Left renal pelvis (tissue), 4 donors: ENCODE data around the gene PTTG1. TPM values are rescaled to one million over a fixed set of nuclear protein-coding genes. Genes with fewer than 3 reads are reported as not detected.

Source experiments
- DNase-seq, 4 donors: peaks; one replicate each; pipeline ENCODE4 v3.0.0-alpha.2; 2013; ENCODE audit warnings: low read depth in 4 of 4, low spot score in 3 of 4
- polyA plus RNA-seq, 4 donors: library from polyadenylated mRNA; unstranded; fragments of 120-200 nt; gene quantifications; one replicate each; pipeline ENCODE4 v1.2.1, GENCODE V29; 2013; ENCODE audit not compliant: insufficient read length in 4 of 4

The PTTG1 gene
- polyA plus RNA-seq, 4 donors: 58.6 to 78.9 (median 71.6) TPM

GRCh38 chr5:160450164-160450932, 28.7 kb downstream of the PTTG1 start:
- no peak for DNase-seq

- no peak for DNase-seq
Measured at GRCh38 chr5:160451281-160451680, 29.6 kb downstream of the PTTG1 start.

- DNase-seq: no peak
Measured at GRCh38 chr5:160452036-160452435, 30.4 kb downstream of the PTTG1 start.

DNA sequence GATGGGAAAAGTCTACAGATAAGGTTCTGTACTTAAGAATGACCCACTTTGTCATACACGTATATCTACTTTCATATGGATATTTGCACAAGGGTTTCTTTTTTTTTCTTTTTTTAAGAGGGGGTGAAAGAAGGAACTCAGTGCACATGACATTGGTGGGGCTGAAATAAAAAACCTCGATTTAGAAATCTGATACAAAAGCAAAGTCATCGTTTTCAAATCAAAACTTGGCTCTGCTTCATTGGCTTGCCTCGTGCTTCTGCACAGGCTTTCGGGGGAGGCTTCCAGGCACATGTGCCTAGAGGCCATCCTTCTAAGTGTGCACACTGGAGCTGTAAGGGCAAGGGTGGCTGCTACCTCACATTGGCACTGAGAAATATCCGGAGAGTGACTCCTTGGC, 31.1 kb downstream of the PTTG1 start:
- DNase-seq: no peak

GRCh38 chr5:160453751-160454150, 32.1 kb downstream of the PTTG1 start:
- no peak for DNase-seq

- DNase-seq: no peak
Measured at GRCh38 chr5:160455600-160455999, 33.9 kb downstream of the PTTG1 start.

- DNase-seq: no peak
Measured at GRCh38 chr5:160456480-160457177, 35.0 kb downstream of the PTTG1 start.

GRCh38 chr5:160457252-160457651, 35.6 kb downstream of the PTTG1 start:
- no peak for DNase-seq

GRCh38 chr5:160458806-160459800, 37.4 kb downstream of the PTTG1 start:
- DNase-seq: no peak

DNA sequence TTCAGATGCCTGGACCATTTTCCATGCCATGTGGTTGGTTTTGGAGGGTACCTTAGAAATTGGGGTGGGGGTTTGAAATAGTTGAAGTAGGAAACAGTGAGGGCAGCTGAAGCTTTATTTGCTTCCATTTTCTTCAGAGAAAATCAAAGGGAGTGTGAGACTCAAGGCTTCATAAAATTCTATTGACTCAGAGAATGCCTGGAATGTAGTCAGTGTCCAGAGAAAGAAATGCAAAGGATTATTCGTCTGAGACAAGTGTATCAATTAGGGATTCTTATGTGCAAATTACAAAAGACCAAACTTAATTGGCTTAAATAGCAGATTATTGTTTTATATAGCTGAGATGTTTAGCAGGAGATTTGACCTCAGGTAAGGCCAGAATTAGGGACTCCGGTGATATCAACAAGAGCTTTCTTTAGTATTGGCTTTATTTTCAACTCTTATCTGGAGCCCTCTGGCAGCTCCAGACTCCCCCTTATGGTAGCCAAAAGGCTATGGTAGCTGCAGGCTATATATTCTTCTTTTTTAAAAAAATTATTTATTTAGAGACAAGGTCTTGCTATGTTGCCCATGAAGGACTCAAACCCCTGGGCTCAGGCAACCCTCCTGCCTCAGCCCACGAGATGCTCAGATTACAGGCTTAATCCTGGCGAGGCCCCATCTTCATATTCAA, 38.9 kb downstream of the PTTG1 start:
- DNase-seq: no peak

DNA sequence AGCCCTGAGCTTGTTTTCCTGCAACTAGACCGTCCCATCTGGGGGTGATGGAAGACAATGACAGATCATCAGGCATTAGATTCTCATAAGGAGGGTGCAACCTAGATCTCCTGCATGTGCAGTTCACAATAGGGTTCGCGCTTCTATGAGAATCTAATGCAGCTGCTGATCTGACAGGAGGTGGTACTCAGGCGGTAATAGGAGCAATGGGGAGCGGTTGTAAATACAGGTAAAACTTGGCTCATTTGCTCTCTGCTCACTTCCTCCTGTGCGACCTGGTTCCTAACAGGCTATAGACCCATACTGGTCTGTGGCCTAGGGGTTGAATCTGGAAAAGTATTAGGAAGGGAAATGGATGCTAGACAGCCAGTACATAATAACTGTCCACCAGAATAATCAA, 39.7 kb downstream of the PTTG1 start:
- no peak for DNase-seq

- DNase-seq: no peak
Measured at GRCh38 chr5:160462167-160462566, 40.5 kb downstream of the PTTG1 start.

GRCh38 chr5:160463227-160463626, 41.6 kb downstream of the PTTG1 start:
- DNase-seq: no peak

GRCh38 chr5:160463740-160464465, 42.2 kb downstream of the PTTG1 start:
- DNase-seq: no peak

DNA sequence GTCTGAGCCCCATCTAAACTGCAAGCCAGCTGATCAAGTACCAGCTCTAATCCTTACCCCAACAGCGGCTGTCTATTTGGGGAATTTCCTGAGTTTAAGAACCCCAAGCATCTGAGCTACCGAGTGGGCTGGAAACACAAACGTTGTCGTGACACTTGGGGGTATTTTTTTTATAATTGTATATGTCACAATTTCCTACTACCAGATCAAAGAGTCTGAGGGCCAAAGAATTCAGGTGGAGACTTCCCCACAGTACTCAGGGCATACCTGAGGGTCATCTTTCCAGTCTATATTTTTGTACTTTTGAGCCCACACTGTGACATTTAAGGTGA, 42.8 kb downstream of the PTTG1 start:
- no peak for DNase-seq

- no peak for DNase-seq
Measured at GRCh38 chr5:160466116-160466515, 44.5 kb downstream of the PTTG1 start.

- DNase-seq: no peak
Measured at GRCh38 chr5:160466889-160467554, 45.4 kb downstream of the PTTG1 start.

- peak in 2 of 4 donors; percentile 37 to 39 for DNase-seq
Measured at GRCh38 chr5:160467555-160468362, 46.1 kb downstream of the PTTG1 start.
